GM12878 (cell line): ENCODE measurements around the gene CA11. TPM values are rescaled to one million over a fixed set of nuclear protein-coding genes. Genes with fewer than 3 reads are reported as not detected.

Source experiments
- BRCA1 ChIP-seq: IDR thresholded peaks from 2 replicates; pipeline ENCODE4 v1.6.1; 2011; ENCODE audit warnings: low read depth, low read length, improper control_type of control experiment
- CBFB ChIP-seq: IDR thresholded peaks from 2 replicates; pipeline ENCODE4 v1.6.1; 2016; ENCODE audit warnings: antibody characterized with exemption, low read depth
- EGR1 ChIP-seq, 2 experiments: IDR thresholded peaks; 1 replicate in 1 of 2; 2 replicates in 1 of 2; pipeline ENCODE4 v1.6.1; 2011 to 2012; ENCODE audit warnings: low read depth in 2 of 2, low read length in 2 of 2, borderline replicate concordance in 1 of 2, mild to moderate bottlenecking in 1 of 2, moderate library complexity in 1 of 2
- ETV6 ChIP-seq, 2 experiments: fragments of 450-650 bp in 1 of 2; IDR thresholded peaks in 1 of 2; conservative IDR thresholded peaks in 1 of 2; 2 replicates each; pipeline ENCODE4 v1.6.1; 2014; ENCODE audit warnings: antibody characterized with exemption in 1 of 2, borderline replicate concordance in 1 of 2, low read depth in 1 of 2, mild to moderate bottlenecking in 1 of 2, moderate library complexity in 1 of 2
- FOXM1 ChIP-seq: IDR thresholded peaks from 2 replicates; pipeline ENCODE4 v1.6.1; 2012; ENCODE audit warnings: low read depth, mild to moderate bottlenecking, inconsistent platforms, low read length, moderate library complexity
- IKZF1 ChIP-seq: fragments of 450-650 bp; conservative IDR thresholded peaks from 2 replicates; pipeline ENCODE4 v1.6.1; 2017; ENCODE audit warnings: antibody characterized with exemption, mild to moderate bottlenecking
- JUNB ChIP-seq: IDR thresholded peaks from 2 replicates; pipeline ENCODE4 v1.6.1; 2016; ENCODE audit warnings: antibody characterized with exemption, mild to moderate bottlenecking
- MEF2B ChIP-seq: fragments of 450-650 bp; IDR thresholded peaks from 2 replicates; pipeline ENCODE4 v1.6.1; 2018; ENCODE audit warnings: mild to moderate bottlenecking, moderate library complexity; ENCODE audit not compliant: partially characterized antibody, poor library complexity, severe bottlenecking
- NR2C2 ChIP-seq: IDR thresholded peaks from 2 replicates; pipeline ENCODE4 v1.6.1; 2011; ENCODE audit warnings: borderline replicate concordance, low read depth; ENCODE audit not compliant: control insufficient read depth, insufficient read length
- PAX8 ChIP-seq: fragments of 450-650 bp; IDR thresholded peaks from 2 replicates; pipeline ENCODE4 v1.6.1; 2017; ENCODE audit warnings: mild to moderate bottlenecking, moderate library complexity
- SREBF1 ChIP-seq: IDR thresholded peaks from 2 replicates; pipeline ENCODE4 v1.6.1; 2012; ENCODE audit warnings: mild to moderate bottlenecking, low read length
- TBL1XR1 ChIP-seq: IDR thresholded peaks from 2 replicates; pipeline ENCODE4 v1.6.1; 2012; ENCODE audit warnings: low read depth, low read length, improper control_type of control experiment
- YBX1 ChIP-seq: fragments of 450-650 bp; IDR thresholded peaks from 2 replicates; pipeline ENCODE4 v1.6.1; 2016; ENCODE audit warnings: antibody characterized with exemption
- ZNF207 ChIP-seq: fragments of 450-650 bp; IDR thresholded peaks from 2 replicates; pipeline ENCODE4 v1.6.1; 2014; ENCODE audit warnings: antibody characterized with exemption, mild to moderate bottlenecking, borderline replicate concordance
- ZNF217 ChIP-seq: fragments of 450-650 bp; IDR thresholded peaks from 2 replicates; pipeline ENCODE4 v1.6.1; 2017; ENCODE audit warnings: antibody characterized with exemption, mild to moderate bottlenecking
- polyA plus RNA-seq, 11 experiments: library from polyadenylated mRNA; depleted of rRNA in 4 of 11; unstranded in 6 of 11; stranded (reverse) in 5 of 11; fragments of >200 nt; fragmentation: Nextera tagmentation in 4 of 11; fragmentation: Illumina TruSeq in 1 of 11; extraction: Ambion mirVana in 4 of 11; extraction: Trizol in 1 of 11; gene quantifications; 1 replicate in 1 of 11; 2 replicates in 10 of 11; pipeline versions ENCODE4 v1.2.1 to v1.2.3, GENCODE V29; 2011 to 2016; ENCODE audit warnings: inconsistent platforms in 2 of 11, missing spikeins in 2 of 11, low read depth in 1 of 11
- total RNA-seq, 4 experiments: library from RNA; depleted of rRNA in 3 of 4; stranded (reverse); fragments of >200 nt in 3 of 4; fragmentation: Illumina TruSeq in 1 of 4; extraction: Trizol in 1 of 4; gene quantifications; 2 replicates each; pipeline versions ENCODE4 v1.2.1 to v1.2.3, GENCODE V29; 2013 to 2021
- TF ChIP-seq, protein P1 (sequence below): fragments of 450-650 bp; formaldehyde crosslinking; IDR thresholded peaks from 2 replicates; pipeline ENCODE4 v1.4.0; 2022; ENCODE audit warnings: mild to moderate bottlenecking, moderate library complexity
- TF ChIP-seq, protein P2 (sequence below): fragments of 450-650 bp; formaldehyde crosslinking; IDR thresholded peaks from 2 replicates; pipeline ENCODE4 v1.5.0; 2022; ENCODE audit warnings: mild to moderate bottlenecking, missing genetic modification characterization
- TF ChIP-seq, protein P3 (sequence below): fragments of 450-650 bp; IDR thresholded peaks from 2 replicates; pipeline ENCODE4 v1.6.1; 2016; ENCODE audit warnings: mild to moderate bottlenecking
- TF ChIP-seq, protein P4 (sequence below): fragments of 150-350 bp; IDR thresholded peaks from 2 replicates; pipeline ENCODE4 v1.6.1; 2014; ENCODE audit warnings: mild to moderate bottlenecking, low read depth, low read length
- TF ChIP-seq, protein P5 (sequence below): IDR thresholded peaks from 2 replicates; pipeline ENCODE4 v1.6.1; 2012; ENCODE audit warnings: low read depth, low read length, improper control_type of control experiment

CA11 gene
- total and polyA plus RNA-seq, 10 of the 15 experiments (the other 5 are each of a cell fraction or from before 2014, with no cell fraction given), result 1.7 to 7.5 (median 2.4) TPM

DNA sequence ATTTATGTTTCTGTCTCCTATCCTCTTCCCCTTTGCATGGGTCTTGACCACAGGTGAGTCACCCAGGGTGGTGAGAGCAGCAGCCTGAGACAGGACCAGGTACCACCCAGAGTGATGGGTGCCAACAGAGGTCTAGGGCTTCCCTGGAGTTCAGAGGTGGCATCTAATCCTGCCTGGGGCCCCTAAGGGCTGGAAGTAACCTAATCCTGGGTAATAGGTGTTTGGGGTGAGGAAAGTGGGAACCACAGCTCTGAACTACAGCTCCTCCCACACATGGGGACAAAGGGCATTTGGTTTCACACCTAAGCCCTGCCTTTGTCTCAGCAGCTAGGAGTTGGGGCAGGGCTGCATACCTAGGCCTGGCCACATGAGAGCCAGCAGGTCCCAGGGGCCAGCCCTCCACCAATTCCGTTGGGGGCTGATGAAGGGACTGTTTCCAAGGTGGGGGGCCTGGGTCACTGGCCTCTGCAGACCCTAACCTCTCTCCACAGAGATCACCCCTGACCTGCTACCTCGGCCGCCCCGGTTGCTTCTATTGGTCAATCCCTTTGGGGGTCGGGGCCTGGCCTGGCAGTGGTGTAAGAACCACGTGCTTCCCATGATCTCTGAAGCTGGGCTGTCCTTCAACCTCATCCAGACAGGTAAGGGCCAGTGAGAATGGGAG lies 18.7 kb downstream of the CA11 start (continued):
- TF ChIP-seq EGR1 (IDR thresholded peaks at IDR 0.05; ENCODE audit: borderline replicate concordance in 1 of 2, low read depth in 2 of 2, low read length in 2 of 2) (no peak), NR2C2 (no peak), SREBF1 (no peak), YBX1 (no peak), PAX8 (no peak), JUNB (no peak), ZNF217 (no peak), FOXM1 (no peak), ETV6 (conservative IDR thresholded peaks at IDR 0.05 in 1 of 2, IDR thresholded peaks at IDR 0.05 in 1 of 2; ENCODE audit: borderline replicate concordance in 1 of 2, low read depth in 1 of 2) (no peak), TBL1XR1 (no peak), BRCA1 (no peak), ZNF207 (no peak), MEF2B (peak; percentile 52), CBFB (no peak), IKZF1 (peak; percentile 82; the same call in 1 of the 2 replicates)
- TF ChIP-seq, protein P1, sequence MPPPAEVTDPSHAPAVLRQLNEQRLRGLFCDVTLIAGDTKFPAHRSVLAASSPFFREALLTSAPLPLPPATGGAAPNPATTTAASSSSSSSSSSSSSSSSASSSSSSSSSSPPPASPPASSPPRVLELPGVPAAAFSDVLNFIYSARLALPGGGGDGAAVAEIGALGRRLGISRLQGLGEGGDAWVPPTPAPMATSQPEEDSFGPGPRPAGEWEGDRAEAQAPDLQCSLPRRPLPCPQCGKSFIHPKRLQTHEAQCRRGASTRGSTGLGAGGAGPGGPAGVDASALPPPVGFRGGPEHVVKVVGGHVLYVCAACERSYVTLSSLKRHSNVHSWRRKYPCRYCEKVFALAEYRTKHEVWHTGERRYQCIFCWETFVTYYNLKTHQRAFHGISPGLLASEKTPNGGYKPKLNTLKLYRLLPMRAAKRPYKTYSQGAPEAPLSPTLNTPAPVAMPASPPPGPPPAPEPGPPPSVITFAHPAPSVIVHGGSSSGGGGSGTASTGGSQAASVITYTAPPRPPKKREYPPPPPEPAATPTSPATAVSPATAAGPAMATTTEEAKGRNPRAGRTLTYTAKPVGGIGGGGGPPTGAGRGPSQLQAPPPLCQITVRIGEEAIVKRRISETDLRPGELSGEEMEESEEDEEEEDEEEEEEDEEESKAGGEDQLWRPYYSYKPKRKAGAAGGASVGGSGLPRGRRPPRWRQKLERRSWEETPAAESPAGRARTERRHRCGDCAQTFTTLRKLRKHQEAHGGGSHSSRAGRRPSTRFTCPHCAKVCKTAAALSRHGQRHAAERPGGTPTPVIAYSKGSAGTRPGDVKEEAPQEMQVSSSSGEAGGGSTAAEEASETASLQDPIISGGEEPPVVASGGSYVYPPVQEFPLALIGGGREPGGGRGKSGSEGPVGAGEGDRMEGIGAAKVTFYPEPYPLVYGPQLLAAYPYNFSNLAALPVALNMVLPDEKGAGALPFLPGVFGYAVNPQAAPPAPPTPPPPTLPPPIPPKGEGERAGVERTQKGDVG (CRISPR knock-in tag), result no peak
- TF ChIP-seq, protein P2, sequence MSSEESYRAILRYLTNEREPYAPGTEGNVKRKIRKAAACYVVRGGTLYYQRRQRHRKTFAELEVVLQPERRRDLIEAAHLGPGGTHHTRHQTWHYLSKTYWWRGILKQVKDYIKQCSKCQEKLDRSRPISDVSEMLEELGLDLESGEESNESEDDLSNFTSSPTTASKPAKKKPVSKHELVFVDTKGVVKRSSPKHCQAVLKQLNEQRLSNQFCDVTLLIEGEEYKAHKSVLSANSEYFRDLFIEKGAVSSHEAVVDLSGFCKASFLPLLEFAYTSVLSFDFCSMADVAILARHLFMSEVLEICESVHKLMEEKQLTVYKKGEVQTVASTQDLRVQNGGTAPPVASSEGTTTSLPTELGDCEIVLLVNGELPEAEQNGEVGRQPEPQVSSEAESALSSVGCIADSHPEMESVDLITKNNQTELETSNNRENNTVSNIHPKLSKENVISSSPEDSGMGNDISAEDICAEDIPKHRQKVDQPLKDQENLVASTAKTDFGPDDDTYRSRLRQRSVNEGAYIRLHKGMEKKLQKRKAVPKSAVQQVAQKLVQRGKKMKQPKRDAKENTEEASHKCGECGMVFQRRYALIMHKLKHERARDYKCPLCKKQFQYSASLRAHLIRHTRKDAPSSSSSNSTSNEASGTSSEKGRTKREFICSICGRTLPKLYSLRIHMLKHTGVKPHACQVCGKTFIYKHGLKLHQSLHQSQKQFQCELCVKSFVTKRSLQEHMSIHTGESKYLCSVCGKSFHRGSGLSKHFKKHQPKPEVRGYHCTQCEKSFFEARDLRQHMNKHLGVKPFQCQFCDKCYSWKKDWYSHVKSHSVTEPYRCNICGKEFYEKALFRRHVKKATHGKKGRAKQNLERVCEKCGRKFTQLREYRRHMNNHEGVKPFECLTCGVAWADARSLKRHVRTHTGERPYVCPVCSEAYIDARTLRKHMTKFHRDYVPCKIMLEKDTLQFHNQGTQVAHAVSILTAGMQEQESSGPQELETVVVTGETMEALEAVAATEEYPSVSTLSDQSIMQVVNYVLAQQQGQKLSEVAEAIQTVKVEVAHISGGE (CRISPR knock-in tag), result no peak
- TF ChIP-seq, protein P3, sequence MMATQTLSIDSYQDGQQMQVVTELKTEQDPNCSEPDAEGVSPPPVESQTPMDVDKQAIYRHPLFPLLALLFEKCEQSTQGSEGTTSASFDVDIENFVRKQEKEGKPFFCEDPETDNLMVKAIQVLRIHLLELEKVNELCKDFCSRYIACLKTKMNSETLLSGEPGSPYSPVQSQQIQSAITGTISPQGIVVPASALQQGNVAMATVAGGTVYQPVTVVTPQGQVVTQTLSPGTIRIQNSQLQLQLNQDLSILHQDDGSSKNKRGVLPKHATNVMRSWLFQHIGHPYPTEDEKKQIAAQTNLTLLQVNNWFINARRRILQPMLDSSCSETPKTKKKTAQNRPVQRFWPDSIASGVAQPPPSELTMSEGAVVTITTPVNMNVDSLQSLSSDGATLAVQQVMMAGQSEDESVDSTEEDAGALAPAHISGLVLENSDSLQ, result no peak
- TF ChIP-seq, protein P4, sequence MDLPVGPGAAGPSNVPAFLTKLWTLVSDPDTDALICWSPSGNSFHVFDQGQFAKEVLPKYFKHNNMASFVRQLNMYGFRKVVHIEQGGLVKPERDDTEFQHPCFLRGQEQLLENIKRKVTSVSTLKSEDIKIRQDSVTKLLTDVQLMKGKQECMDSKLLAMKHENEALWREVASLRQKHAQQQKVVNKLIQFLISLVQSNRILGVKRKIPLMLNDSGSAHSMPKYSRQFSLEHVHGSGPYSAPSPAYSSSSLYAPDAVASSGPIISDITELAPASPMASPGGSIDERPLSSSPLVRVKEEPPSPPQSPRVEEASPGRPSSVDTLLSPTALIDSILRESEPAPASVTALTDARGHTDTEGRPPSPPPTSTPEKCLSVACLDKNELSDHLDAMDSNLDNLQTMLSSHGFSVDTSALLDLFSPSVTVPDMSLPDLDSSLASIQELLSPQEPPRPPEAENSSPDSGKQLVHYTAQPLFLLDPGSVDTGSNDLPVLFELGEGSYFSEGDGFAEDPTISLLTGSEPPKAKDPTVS, result no peak
- TF ChIP-seq, protein P5, sequence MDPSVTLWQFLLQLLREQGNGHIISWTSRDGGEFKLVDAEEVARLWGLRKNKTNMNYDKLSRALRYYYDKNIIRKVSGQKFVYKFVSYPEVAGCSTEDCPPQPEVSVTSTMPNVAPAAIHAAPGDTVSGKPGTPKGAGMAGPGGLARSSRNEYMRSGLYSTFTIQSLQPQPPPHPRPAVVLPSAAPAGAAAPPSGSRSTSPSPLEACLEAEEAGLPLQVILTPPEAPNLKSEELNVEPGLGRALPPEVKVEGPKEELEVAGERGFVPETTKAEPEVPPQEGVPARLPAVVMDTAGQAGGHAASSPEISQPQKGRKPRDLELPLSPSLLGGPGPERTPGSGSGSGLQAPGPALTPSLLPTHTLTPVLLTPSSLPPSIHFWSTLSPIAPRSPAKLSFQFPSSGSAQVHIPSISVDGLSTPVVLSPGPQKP, result no peak
